HUES48 (cell line): ENCODE data around the gene PRKCD.

Source experiments
- H3K27ac ChIP-seq: one replicate; pipeline ENCODE4 v1.7.0; 2013; ENCODE audit warnings: low read depth, low read length, inconsistent platforms
- H3K27me3 ChIP-seq: 2 replicates; pipeline ENCODE4 v1.6.1; 2013; ENCODE audit warnings: mild to moderate bottlenecking, low read length; ENCODE audit not compliant: control insufficient read depth, insufficient read depth
- H3K36me3 ChIP-seq: 2 replicates; pipeline ENCODE4 v1.6.1; 2013; ENCODE audit warnings: low read length; ENCODE audit not compliant: control insufficient read depth, insufficient read depth
- H3K4me1 ChIP-seq: 2 replicates; pipeline ENCODE4 v1.6.1; 2013; ENCODE audit warnings: mild to moderate bottlenecking, low read length; ENCODE audit not compliant: control insufficient read depth, insufficient read depth
- H3K4me3 ChIP-seq: 2 replicates; pipeline ENCODE4 v1.5.1; 2013; ENCODE audit warnings: mild to moderate bottlenecking, low read depth, low read length
- H3K9ac ChIP-seq: 2 replicates; pipeline ENCODE4 v1.6.1; 2013; ENCODE audit warnings: mild to moderate bottlenecking, low read depth, low read length, moderate library complexity
- H3K9me3 ChIP-seq: 2 replicates; pipeline ENCODE4 v1.6.1; 2013; ENCODE audit warnings: low read length; ENCODE audit not compliant: control insufficient read depth, insufficient read depth

PRKCD gene

DNA sequence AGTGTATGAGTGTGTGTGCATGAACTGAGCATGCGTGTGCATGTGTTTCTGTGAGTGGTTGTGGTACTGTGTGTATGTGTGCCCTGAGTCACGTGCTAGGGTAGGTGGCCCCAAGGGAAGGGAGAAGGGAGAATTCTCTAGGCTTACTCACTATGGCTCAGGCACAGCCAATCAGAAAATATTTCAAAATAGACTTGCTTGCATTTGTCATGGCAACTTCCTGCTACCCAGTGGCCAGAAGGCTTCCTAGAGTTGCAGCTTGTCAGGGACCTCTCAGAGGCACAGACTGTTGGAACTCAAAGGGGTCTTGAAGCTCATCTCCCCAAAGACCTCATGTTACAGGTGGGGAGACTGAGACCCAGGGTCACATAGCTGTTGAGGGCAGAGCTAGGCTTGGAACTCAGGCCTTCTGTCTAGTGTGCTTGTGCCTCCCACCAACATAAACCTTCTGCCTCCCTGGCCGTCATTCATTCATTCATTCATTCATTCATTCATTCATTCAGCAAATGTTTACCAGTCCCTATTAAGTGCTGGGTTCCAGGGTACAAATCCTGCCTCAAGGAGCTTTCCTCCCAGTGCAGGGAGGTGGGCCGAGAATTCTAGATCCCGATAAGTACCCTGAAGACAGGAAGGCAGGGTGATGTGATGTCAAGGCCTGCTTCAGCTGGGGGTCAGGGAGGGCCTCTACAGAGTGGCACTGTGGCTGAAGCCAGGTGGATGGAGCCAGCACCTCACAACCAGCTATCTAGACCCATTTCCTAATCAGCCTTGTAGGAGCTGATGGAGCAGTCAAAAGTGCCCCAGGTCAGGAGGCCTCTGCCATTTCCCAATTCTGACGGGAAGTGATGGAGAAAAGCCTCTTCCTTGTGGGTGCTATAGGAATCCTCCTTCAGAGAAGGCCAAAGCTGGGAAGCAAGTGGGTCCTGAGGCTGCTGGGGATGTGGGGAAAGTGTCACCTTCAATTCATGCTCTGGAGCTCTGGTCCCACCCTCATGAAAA, 19.9 kb upstream of the PRKCD start:
- H3K4me3 ChIP-seq: no peak overlapping the region
- H3K36me3 ChIP-seq: no peaks in the 10 kb centered on the region
- H3K27ac ChIP-seq: no peak overlapping the region
- no peak overlapping the region for H3K9ac ChIP-seq
- H3K4me1 ChIP-seq: no peaks in the 10 kb centered on the region
- no peaks in the 10 kb centered on the region for H3K27me3 ChIP-seq
- H3K9me3 ChIP-seq: no peaks in the 10 kb centered on the region

DNA sequence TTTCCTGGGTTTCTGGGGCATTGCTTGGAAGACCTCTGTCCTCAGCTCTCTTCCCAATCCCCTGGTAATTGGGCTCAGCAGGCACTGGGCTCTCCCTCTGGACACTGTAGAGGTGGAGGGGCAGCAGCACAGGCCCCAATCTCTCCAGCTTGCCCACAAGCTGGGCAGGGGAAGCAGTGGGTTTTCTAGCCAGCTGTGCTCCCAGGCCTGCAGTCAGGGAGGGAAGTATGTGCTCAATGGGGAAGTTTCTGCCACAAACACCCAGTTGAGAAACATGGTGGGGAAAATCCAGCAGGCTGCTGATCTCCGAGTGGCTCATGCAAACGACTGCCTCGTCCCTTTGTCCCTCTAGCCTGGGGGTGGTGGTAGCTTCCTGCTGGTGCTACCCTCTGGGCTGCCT, 18.0 kb upstream of the PRKCD start:
- H3K36me3 ChIP-seq: no peaks in the 10 kb centered on the region
- no peaks in the 10 kb centered on the region for H3K27me3 ChIP-seq
- no peaks in the 10 kb centered on the region for H3K9me3 ChIP-seq
- no peak overlapping the region for H3K27ac ChIP-seq
- H3K9ac ChIP-seq: no peak overlapping the region
- H3K4me3 ChIP-seq: no peak overlapping the region
- H3K4me1 ChIP-seq: no peaks in the 10 kb centered on the region

DNA sequence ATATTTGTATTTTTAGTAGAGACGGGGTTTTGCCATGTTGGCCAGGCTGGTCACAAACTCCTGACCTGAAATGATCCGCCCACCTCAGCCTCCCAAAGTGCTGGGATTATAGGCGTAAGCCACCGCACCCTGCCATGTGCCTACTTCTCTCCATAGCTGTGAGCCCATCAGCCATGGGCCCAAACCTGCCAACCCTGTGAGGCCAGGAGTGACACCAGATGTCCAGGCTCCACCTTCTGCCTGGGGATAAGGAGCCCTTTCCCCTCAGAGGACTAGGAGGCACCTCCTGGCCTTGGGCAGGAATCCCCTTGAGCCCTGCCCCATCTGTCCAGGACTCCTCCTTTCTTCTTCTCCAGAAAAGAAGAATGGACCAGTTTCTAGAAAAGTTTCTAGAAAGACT, 16.6 kb upstream of the PRKCD start:
- Histone ChIP-seq H3K4me1 (no peaks in the 10 kb centered on the region), H3K9ac (no peak overlapping the region), H3K36me3 (no peaks in the 10 kb centered on the region), H3K4me3 (no peak overlapping the region), H3K27ac (no peak overlapping the region), H3K9me3 (no peaks in the 10 kb centered on the region), H3K27me3 (no peaks in the 10 kb centered on the region)

DNA sequence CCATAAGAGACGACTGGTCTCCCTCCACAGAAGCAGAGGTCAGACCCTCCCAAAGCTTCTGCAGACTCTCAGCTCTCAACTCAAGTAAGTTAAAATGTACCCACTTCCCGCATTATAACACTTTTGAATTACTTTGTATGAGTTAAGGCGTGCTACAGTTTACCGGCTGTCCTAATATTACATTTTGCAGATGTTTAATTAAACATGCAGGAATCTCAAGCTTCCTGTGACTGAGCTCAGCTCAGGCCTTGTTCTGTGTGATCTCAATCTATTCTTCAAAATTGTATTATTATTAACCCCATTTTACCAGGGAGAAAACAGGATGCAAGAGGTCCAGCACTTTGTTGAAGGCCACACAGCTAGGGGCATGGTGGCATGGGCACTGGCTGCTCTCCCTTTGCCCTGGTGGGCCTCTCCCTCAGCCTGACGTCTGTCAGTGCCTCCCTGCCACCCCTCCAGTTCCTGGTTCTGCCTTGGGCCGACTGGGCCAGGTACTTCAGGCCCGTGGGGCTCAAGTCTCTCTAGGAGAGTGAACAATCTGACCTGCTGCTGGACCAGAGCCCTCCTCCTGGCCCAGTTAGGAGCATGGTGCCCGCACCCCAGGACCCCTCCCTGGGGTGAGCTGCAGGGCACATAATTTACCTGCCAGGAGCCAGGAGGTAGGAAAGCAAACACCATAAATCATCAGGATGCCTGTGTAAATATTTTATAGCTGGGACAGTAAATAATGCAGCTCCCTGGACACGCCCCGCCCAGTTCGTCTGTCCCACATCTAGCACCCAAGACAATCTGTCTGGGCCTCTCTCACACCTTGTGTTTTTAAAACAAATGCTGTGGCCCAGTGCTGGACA, 15.9 kb upstream of the PRKCD start:
- no peaks in the 10 kb centered on the region for H3K36me3 ChIP-seq
- no peak overlapping the region for H3K4me3 ChIP-seq
- no peaks in the 10 kb centered on the region for H3K27me3 ChIP-seq
- H3K4me1 ChIP-seq: no peaks in the 10 kb centered on the region
- no peak overlapping the region for H3K27ac ChIP-seq
- H3K9me3 ChIP-seq: no peaks in the 10 kb centered on the region
- no peak overlapping the region for H3K9ac ChIP-seq

DNA sequence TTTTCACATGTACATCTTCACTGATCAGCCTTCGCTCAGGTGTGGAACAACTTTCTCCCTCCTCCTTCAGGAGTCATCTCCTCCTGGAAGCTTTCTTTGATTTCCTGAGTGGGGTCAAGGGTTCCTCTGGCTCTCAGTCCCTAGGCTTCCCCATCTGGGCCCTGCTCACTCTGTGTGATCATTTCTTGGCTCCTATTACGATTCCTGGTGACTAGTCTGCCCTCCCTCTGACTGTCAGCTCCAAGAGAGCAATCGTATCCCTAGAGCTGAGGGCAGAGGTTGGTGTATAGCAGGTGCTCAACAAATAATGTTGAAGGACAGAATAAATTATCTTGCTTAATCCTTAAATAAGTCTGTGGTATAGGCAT, 15.3 kb upstream of the PRKCD start:
- Histone ChIP-seq H3K4me1 (no peaks in the 10 kb centered on the region), H3K36me3 (no peaks in the 10 kb centered on the region), H3K27me3 (no peaks in the 10 kb centered on the region), H3K4me3 (no peak overlapping the region), H3K9ac (no peak overlapping the region), H3K9me3 (no peaks in the 10 kb centered on the region), H3K27ac (no peak overlapping the region)

DNA sequence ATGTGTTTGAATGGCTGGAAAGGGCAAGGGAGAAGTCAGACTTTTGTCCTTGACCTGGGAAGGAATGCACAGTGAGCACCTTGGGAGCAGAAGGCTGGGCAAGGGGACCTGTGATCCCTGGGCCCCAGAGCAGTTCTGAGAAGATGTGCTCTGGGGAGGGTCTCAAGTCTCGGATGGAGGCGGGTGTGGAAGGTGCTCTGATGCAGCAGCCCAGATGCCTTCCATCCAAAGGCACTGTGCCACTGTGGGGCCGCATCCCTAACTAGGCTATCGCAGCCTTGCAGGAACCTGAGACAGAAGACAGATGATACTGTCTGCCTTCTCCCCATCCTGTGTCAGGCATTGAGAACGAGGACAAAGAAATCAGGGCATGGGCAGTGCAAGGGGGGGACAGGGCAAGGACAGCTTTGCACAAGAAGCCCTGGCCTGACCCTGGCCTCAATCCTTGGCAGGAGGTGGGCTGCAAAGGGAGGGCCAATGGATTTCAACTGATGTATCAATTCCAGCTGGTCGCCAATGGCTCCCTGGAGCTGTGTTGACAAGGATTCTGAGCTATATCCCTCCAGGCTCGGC, 14.6 kb upstream of the PRKCD start:
- Histone ChIP-seq H3K4me1 (no peaks in the 10 kb centered on the region), H3K27ac (no peak overlapping the region), H3K9ac (no peak overlapping the region)

DNA sequence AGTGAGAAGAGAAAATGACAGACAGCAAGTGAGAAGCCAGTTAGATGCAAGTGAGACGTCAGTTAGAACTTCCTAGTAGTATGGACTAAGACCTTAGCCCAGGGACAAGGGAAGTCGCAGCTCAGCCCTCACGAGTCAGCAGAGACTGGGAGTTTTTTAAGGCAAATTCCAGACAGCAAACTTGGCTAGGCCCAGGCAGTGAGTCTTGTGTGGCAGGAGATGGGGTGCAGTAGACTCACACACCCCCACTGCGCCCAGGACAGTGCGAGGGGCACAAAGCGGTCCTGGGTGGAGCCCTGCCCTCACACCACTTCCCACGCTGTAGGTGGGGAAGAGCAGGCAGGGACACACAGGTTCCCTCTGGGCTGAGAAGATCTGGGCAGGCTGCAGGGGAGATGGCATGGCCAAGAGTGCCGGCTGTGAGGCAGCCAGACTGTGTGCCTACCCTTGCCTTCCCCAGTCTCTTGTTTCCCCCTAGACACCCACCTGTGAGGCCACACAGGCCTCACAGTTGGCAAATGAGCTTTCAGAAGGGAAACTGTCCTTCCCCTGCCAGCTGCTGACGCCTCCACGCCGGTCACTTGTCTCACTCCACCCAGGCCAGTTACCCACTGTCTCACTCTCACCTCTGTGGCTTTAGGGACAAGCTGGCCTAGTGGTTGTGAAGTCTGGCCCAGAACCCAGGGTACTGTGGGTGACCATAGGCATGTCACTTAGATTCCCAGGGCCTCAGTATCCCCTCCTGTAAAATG, 13.7 kb upstream of the PRKCD start:
- no peak overlapping the region for H3K27ac ChIP-seq

More for the DNA sequence above, 14.6 kb upstream of the PRKCD start:
- H3K36me3 ChIP-seq: no peaks in the 10 kb centered on the region
- H3K27me3 ChIP-seq: no peaks in the 10 kb centered on the region
- H3K4me3 ChIP-seq: no peak overlapping the region
- no peaks in the 10 kb centered on the region for H3K9me3 ChIP-seq

DNA sequence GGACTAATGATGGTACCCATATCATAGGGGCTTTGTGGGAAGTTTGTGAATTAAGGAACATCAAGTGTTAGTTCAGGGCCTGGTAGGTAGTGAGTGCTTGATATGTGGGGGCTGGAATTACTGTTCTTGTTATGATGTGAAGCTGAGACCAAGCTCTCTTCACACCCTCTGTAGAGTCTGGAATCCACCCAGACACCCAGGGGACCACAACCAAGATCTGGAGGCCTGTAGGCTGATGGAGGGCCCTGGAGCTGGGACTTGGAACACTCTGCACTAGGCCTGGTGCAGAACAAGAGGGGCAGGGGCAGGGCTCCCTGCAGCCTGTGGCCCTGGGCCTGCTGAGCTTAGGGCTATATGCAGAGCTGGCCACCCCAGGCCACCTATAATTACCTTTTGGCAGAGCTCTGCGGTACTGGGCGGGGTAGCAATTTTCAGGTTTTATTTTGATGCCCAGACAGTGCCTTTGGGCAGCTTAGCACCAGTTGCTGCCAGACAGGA, 13.1 kb upstream of the PRKCD start:
- Histone ChIP-seq H3K27ac (no peak overlapping the region), H3K9me3 (no peaks in the 10 kb centered on the region), H3K27me3 (no peaks in the 10 kb centered on the region), H3K4me3 (no peak overlapping the region), H3K4me1 (no peaks in the 10 kb centered on the region), H3K36me3 (no peaks in the 10 kb centered on the region), H3K9ac (no peak overlapping the region)

More for the DNA sequence above, 13.7 kb upstream of the PRKCD start:
- Histone ChIP-seq H3K9ac (no peak overlapping the region), H3K4me3 (no peak overlapping the region), H3K4me1 (no peaks in the 10 kb centered on the region), H3K36me3 (no peaks in the 10 kb centered on the region), H3K27me3 (no peaks in the 10 kb centered on the region), H3K9me3 (no peaks in the 10 kb centered on the region)

DNA sequence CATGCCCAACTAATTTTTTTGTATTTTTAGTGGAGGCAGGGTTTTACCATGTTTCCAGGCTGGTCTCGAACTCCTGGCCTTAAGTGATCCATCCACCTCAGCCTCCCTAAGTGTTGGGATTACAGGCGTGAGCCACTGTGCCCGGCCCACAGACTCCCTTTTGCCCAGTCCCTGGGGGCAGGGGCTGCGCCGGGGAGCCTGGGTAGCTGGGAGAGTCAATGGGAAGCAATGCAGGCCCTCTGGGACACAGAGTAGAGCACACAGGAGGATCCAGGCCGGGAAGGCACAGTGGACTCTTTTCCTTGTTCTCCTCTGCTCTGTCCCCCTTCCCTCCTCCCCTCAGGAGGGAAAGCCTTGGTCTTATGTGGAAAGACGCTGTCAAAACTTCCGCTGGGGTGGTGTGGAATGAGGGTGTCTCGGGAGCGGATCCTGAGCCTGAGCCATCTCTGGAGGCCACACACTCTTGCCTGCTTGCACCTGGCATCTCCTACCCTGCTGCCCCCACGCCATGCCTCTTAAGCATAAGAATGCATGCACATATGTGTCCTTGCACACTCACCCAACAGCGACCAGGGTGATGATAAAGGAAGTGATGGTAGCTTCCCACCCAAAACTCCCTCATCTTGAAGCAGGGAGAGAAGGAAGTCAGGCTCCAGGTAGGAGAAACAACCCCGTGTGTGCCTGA, 11.9 kb upstream of the PRKCD start:
- Histone ChIP-seq H3K9me3 (no peaks in the 10 kb centered on the region), H3K27me3 (no peaks in the 10 kb centered on the region), H3K4me3 (no peak overlapping the region), H3K9ac (no peak overlapping the region), H3K36me3 (no peaks in the 10 kb centered on the region), H3K4me1 (no peaks in the 10 kb centered on the region), H3K27ac (no peak overlapping the region)

DNA sequence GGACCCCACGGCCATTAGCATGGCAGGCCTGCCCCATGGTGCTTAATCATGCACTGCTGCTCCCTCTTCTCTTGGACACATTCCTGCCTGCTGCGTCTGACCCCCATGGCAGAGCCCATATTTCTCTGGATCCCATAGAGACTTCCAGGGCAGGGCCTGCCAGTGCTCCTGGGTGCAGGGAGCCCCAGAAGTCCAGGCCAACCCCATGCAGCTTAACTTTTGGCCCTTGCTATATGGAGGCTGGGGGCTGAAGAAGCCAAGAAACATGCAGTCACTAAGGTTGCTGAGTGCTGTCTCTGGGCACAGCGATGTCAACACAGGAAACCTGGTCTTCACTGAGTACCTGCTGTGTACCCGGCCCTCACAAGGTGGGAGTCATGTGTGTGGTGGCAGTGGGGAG, 11.3 kb upstream of the PRKCD start:
- no peak overlapping the region for H3K9ac ChIP-seq
- H3K4me1 ChIP-seq: no peaks in the 10 kb centered on the region
- no peak overlapping the region for H3K4me3 ChIP-seq
- H3K36me3 ChIP-seq: no peaks in the 10 kb centered on the region
- H3K27ac ChIP-seq: no peak overlapping the region
- H3K9me3 ChIP-seq: no peaks in the 10 kb centered on the region
- H3K27me3 ChIP-seq: no peaks in the 10 kb centered on the region
